HG03520 (cell line): ENCODE results near the gene NOSIP.

Experiments
- ATAC-seq: cut with Tn5 transposase; IDR thresholded peaks from one replicate; pipeline ENCODE4 v1.9.1; 2021; ENCODE audit warnings: mild to moderate bottlenecking, moderate library complexity; ENCODE audit not compliant: unreplicated experiment

NOSIP gene

GRCh38 chr19:49595819-49596404 is 15.6 kb upstream of the NOSIP start:
- ATAC-seq = no peak

- ATAC-seq = no peak
These were observed 14.8 kb upstream of the NOSIP start for GRCh38 chr19:49594993-49595818.

- no peak for ATAC-seq
These were observed 14.0 kb upstream of the NOSIP start for GRCh38 chr19:49594157-49594992.

GRCh38 chr19:49593233-49594113 is 13.1 kb upstream of the NOSIP start:
- ATAC-seq = no peak

GRCh38 chr19:49592486-49593232 is 12.3 kb upstream of the NOSIP start:
- ATAC-seq = no peak

GRCh38 chr19:49591731-49592485 is 11.6 kb upstream of the NOSIP start:
- no peak for ATAC-seq

GRCh38 chr19:49590971-49591730 is 10.8 kb upstream of the NOSIP start, which contains the start of gene PRR12:
PRR12 (plus strand) TSS chr19:49591182; CDS start chr19:49591655, 473 bp downstream.
- no peak for ATAC-seq

- ATAC-seq = peak; percentile 68
These were observed 10.0 kb upstream of the NOSIP start for GRCh38 chr19:49590071-49590970.

- ATAC-seq = no peak
These were observed 9.1 kb upstream of the NOSIP start for GRCh38 chr19:49589502-49589905.

GRCh38 chr19:49588365-49589122 is 8.2 kb upstream of the NOSIP start:
- ATAC-seq = no peak

- ATAC-seq = no peak
These were observed 6.9 kb upstream of the NOSIP start for GRCh38 chr19:49587227-49587626.

GRCh38 chr19:49585023-49585422 is 4.7 kb upstream of the NOSIP start:
- ATAC-seq = no peak

- no peak for ATAC-seq
These were observed 2.9 kb upstream of the NOSIP start for GRCh38 chr19:49583239-49583638.

GRCh38 chr19:49581007-49581508 is 702 bp upstream of the NOSIP start, which contains the start of gene PRRG2:
PRRG2 (plus strand) TSS chr19:49581316; CDS start chr19:49583220, 1,904 bp downstream.
- ATAC-seq = no peak

GRCh38 chr19:49579947-49580263 is 451 bp downstream of the NOSIP start:
- ATAC-seq = no peak

GRCh38 chr19:49579193-49579592 is 1.2 kb downstream of the NOSIP start:
- ATAC-seq = no peak
